Calu3 (cell line): ENCODE data around the gene TGFBI. TPM values are rescaled to one million over a fixed set of nuclear protein-coding genes. Genes with fewer than 3 reads are reported as not detected.
A peak's percentile ranks its signal among the peaks of the same experiment; 100 is the strongest.

Experiments
- BruUV-seq: library from RNA; stranded (reverse); fragments of 400-500 nt; replicated peaks from 2 replicates; lab custom pipeline; 2021; lab: Mats Ljungman, UMichigan
- CTCF ChIA-PET: fragments of 300-600 bp; sonication (Branson Sonifier 250); formaldehyde crosslinking; loops from one replicate; lab custom pipeline; 2022; ENCODE audit warnings: antibody characterized with exemption; lab: Charles Lee
- DNase-seq: peaks from one replicate; pipeline ENCODE4 v3.0.0; 2022
- H3K27ac Mint-ChIP-seq: one replicate; pipeline ENCODE4 v1.8.0; 2022; ENCODE audit warnings: mixed read lengths; ENCODE audit not compliant: unreplicated experiment
- H3K27me3 Mint-ChIP-seq: one replicate; pipeline ENCODE4 v1.8.0; 2022; ENCODE audit warnings: mixed read lengths; ENCODE audit not compliant: unreplicated experiment
- H3K36me3 Mint-ChIP-seq: one replicate; pipeline ENCODE4 v1.8.0; 2022; ENCODE audit warnings: mild to moderate bottlenecking, moderate library complexity, mixed read lengths; ENCODE audit not compliant: insufficient read depth, unreplicated experiment
- H3K4me1 Mint-ChIP-seq: one replicate; pipeline ENCODE4 v1.8.0; 2022; ENCODE audit warnings: mild to moderate bottlenecking, low read depth, mixed read lengths; ENCODE audit not compliant: unreplicated experiment
- H3K4me3 Mint-ChIP-seq: one replicate; pipeline ENCODE4 v1.8.0; 2022; ENCODE audit warnings: mild to moderate bottlenecking, low read depth, moderate library complexity, mixed read lengths; ENCODE audit not compliant: unreplicated experiment
- H3K9me3 Mint-ChIP-seq: one replicate; pipeline ENCODE4 v1.8.0; 2022; ENCODE audit warnings: low read depth, mixed read lengths; ENCODE audit not compliant: unreplicated experiment
- intact Hi-C: fragments of 100-400 bp; cut with micrococcal nuclease; formaldehyde crosslinking; loops from one replicate; pipeline ENCODE4 v1.10.0; 2022; ENCODE audit not compliant: unreplicated experiment
- total RNA-seq: library from RNA; stranded (reverse); gene quantifications from 2 replicates; pipeline ENCODE4 v1.2.3, GENCODE V29; 2022
- TF ChIP-seq, protein P1 (sequence below): fragments of 200-600 bp; IDR thresholded peaks from one replicate; pipeline ENCODE4 v1.8.0; 2022; ENCODE audit warnings: antibody characterized with exemption; ENCODE audit not compliant: unreplicated experiment

Gene TGFBI
- total RNA-seq, 1 experiment from 2014 or later: 95.2 TPM

DNA sequence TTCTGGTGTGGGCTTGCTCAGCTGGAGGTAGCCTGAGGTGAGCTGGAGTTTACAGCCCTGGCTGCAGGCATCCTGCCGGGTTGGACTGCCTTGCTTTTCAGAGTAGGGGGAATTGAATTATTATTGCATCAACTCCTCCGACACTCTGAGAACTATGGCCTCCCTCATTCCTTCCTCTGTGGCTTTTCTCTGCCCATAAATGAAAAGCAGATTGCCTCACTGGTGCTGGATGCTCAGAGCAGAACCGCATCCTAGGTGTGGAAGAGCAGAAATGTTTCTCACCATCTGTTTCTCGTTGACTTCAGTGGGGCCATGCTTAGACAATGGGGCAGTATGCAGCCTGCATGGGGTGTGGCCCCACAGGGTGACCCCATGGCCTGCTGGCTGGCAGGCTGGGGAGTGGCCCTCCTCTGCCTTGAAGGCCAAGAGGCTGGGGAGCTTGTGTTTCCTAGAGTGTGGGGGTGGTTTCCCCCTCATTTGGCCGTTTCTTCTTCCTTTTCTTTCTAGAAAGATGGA lies 27.3 kb upstream of the TGFBI start:
- CTCF ChIA-PET: interaction anchor here (0.8 kb wide), 1 partner anchor 52 kb away, joined by 4 read pairs; no protein-coding TSS in a partner anchor
- intact Hi-C loops: no loop called here
- BruUV-seq: no TSS peak
- Mint-ChIP-seq H3K27ac (peak overlapping the region; percentile 20), H3K27me3 (no peaks in the 10 kb centered on the region), H3K4me3 (no peak overlapping the region), H3K36me3 (no peaks in the 10 kb centered on the region), H3K9me3 (no peaks in the 10 kb centered on the region), H3K4me1 (peaks cover 55% of the 10 kb centered on the region)
- TF ChIP-seq, protein P1, sequence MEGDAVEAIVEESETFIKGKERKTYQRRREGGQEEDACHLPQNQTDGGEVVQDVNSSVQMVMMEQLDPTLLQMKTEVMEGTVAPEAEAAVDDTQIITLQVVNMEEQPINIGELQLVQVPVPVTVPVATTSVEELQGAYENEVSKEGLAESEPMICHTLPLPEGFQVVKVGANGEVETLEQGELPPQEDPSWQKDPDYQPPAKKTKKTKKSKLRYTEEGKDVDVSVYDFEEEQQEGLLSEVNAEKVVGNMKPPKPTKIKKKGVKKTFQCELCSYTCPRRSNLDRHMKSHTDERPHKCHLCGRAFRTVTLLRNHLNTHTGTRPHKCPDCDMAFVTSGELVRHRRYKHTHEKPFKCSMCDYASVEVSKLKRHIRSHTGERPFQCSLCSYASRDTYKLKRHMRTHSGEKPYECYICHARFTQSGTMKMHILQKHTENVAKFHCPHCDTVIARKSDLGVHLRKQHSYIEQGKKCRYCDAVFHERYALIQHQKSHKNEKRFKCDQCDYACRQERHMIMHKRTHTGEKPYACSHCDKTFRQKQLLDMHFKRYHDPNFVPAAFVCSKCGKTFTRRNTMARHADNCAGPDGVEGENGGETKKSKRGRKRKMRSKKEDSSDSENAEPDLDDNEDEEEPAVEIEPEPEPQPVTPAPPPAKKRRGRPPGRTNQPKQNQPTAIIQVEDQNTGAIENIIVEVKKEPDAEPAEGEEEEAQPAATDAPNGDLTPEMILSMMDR: no peak
- DNase-seq: peak; percentile 76

- TF ChIP-seq, protein P1: no peak
- H3K9me3 Mint-ChIP-seq: peaks cover 4% of the 10 kb centered on the region
- peaks cover 68% of the 10 kb centered on the region for H3K4me1 Mint-ChIP-seq
- no peaks in the 10 kb centered on the region for H3K36me3 Mint-ChIP-seq
- intact Hi-C loops: no loop called here
- no TSS peak for BruUV-seq
- no peaks in the 10 kb centered on the region for H3K27me3 Mint-ChIP-seq
- H3K27ac Mint-ChIP-seq: no peak overlapping the region
- no peak for DNase-seq
- CTCF ChIA-PET: no interaction called here
- no peak overlapping the region for H3K4me3 Mint-ChIP-seq
These were observed 24.4 kb upstream of the TGFBI start for GRCh38 chr5:136004436-136004835.

DNA sequence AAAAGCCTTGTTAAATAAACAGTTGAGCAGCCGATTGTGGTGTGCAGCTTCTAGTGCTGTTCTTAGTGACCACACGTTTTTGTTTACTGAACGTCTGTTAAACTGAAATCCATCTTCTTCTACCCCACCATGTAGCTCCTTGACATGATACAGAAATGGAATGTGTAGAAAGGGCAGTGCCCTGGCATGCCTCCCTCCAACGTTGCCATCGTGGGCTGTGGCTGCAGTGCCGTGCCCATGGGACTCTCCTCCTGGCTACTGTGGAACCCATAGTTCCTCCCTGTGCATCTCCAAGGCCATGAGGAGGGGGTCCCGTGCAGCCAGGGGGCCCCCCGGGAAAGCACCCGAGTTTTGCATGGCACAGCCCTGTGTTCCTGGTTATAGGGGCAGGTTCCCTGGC lies 23.3 kb upstream of the TGFBI start:
- Mint-ChIP-seq H3K36me3 (no peaks in the 10 kb centered on the region), H3K4me1 (peaks cover 59% of the 10 kb centered on the region), H3K27ac (no peak overlapping the region), H3K27me3 (no peaks in the 10 kb centered on the region), H3K9me3 (peaks cover 4% of the 10 kb centered on the region), H3K4me3 (no peak overlapping the region)
- BruUV-seq: no TSS peak
- intact Hi-C loops: no loop called here
- CTCF ChIA-PET: no interaction called here
- TF ChIP-seq, protein P1: no peak
- no peak for DNase-seq

GRCh38 chr5:136006164-136006563 lies 22.6 kb upstream of the TGFBI start:
- H3K36me3 Mint-ChIP-seq: peaks cover under 1% of the 10 kb centered on the region
- no peak overlapping the region for H3K4me3 Mint-ChIP-seq
- CTCF ChIA-PET: interaction anchor here (1.3 kb wide), 1 partner anchor 15 kb away, joined by 3 read pairs; no protein-coding TSS in a partner anchor
- BruUV-seq: no TSS peak
- no peak for DNase-seq
- peaks cover 4% of the 10 kb centered on the region for H3K9me3 Mint-ChIP-seq
- peaks cover 59% of the 10 kb centered on the region for H3K4me1 Mint-ChIP-seq
- no peaks in the 10 kb centered on the region for H3K27me3 Mint-ChIP-seq
- TF ChIP-seq, protein P1: no peak
- intact Hi-C loops: no loop called here
- no peak overlapping the region for H3K27ac Mint-ChIP-seq
